Vagina (tissue), 2 donors: ENCODE results near the gene LRP2.

ENCODE experiments used
- CTCF ChIP-seq, 3 experiments: fragments of 450-650 bp in 2 of 3; fragments of 200-600 bp in 1 of 3; sonication (generic) in 1 of 3; IDR thresholded peaks; one replicate each; pipeline ENCODE4 v1.5.1; 2017 to 2019; ENCODE audit warnings: antibody characterized with exemption in 3 of 3, mild to moderate bottlenecking in 2 of 3, moderate library complexity in 2 of 3
- POLR2AphosphoS5 ChIP-seq, 2 donors: sonication (generic); formaldehyde crosslinking; IDR thresholded peaks; one replicate each; pipeline ENCODE4 v1.9.0; 2017; ENCODE audit warnings: antibody characterized with exemption in 2 of 2, mild to moderate bottlenecking in 2 of 2, low read depth in 1 of 2; ENCODE audit not compliant: insufficient read depth in 1 of 2

GRCh38 chr2:169354244-169354643, 8.1 kb downstream of the LRP2 start:
- TF ChIP-seq CTCF (IDR thresholded peaks at IDR 0.05): no peak
- TF ChIP-seq POLR2AphosphoS5 (IDR thresholded peaks at IDR 0.05; ENCODE audit: insufficient read depth in 1 of 2, low read depth in 1 of 2): no peak
